Testis (tissue), 3 donors: Measurements from ENCODE around the gene NBEA. TPM values are rescaled to one million over a fixed set of nuclear protein-coding genes. Genes with fewer than 3 reads are reported as not detected.

Experiments
- DNase-seq: peaks from one replicate; pipeline ENCODE4 v3.0.0-alpha.2; 2019
- H3K27ac ChIP-seq, 2 donors: fragments of 200-600 bp; sonication (generic); one replicate each; pipeline ENCODE4 v1.5.1; 2019
- H3K27me3 ChIP-seq: fragments of 200-600 bp; sonication (generic); one replicate; pipeline ENCODE4 v1.5.1; 2019
- H3K36me3 ChIP-seq: fragments of 200-600 bp; sonication (generic); one replicate; pipeline ENCODE4 v1.5.1; 2017; ENCODE audit warnings: low read depth; ENCODE audit errors: missing control alignments
- H3K4me1 ChIP-seq: fragments of 200-600 bp; sonication (generic); one replicate; pipeline ENCODE4 v1.5.1; 2019
- H3K4me3 ChIP-seq, 2 donors: fragments of 200-600 bp; sonication (generic); one replicate each; pipeline ENCODE4 v1.5.1; 2017 to 2019
- H3K9me3 ChIP-seq: fragments of 200-600 bp; sonication (generic); one replicate; pipeline ENCODE4 v1.5.1; 2017
- POLR2A ChIP-seq: fragments of 450-650 bp; IDR thresholded peaks from one replicate; pipeline ENCODE4 v1.6.1; 2017; ENCODE audit warnings: antibody characterized with exemption, mild to moderate bottlenecking, moderate library complexity
- WGBS, 2 donors: methylation state at CpG; one replicate each; pipeline ENCODE4 v1.1.5; 2018; 5-methylcytosine and 5-hydroxymethylcytosine counted together
- intact Hi-C: fragments of 100-400 bp; cut with DNase I; formaldehyde crosslinking; loops from one replicate; pipeline ENCODE4 v1.15.1; 2023; ENCODE audit warnings: low total_unique reads
- polyA plus RNA-seq: library from polyadenylated mRNA; stranded (reverse); fragments of 350-450 nt; fragmentation: Illumina TruSeq; extraction: RNeasy Lipid Tissue Mini Kit (QIAGEN cat#74804); gene quantifications from one replicate; pipeline ENCODE4 v1.2.3, GENCODE V29; 2014; ENCODE audit warnings: low read depth, low replicate concordance; ENCODE audit not compliant: insufficient read depth
- total RNA-seq, 2 donors: library from RNA; depleted of rRNA; stranded (reverse); fragments of >200 nt; gene quantifications; one replicate each; pipeline ENCODE4 v1.2.3, GENCODE V29; 2016
- TF ChIP-seq, protein P1 (sequence below), 3 experiments: fragments of 450-650 bp in 2 of 3; fragments of 200-600 bp in 1 of 3; sonication (generic) in 1 of 3; IDR thresholded peaks; one replicate each; pipeline ENCODE4 v1.5.1; 2016 to 2019; ENCODE audit warnings: antibody characterized with exemption in 3 of 3, mild to moderate bottlenecking in 2 of 3, moderate library complexity in 1 of 3

Gene NBEA
- total and polyA plus RNA-seq, 3 donors from 2014 or later: 8.6 to 22.2 (median 18.3) TPM

DNA sequence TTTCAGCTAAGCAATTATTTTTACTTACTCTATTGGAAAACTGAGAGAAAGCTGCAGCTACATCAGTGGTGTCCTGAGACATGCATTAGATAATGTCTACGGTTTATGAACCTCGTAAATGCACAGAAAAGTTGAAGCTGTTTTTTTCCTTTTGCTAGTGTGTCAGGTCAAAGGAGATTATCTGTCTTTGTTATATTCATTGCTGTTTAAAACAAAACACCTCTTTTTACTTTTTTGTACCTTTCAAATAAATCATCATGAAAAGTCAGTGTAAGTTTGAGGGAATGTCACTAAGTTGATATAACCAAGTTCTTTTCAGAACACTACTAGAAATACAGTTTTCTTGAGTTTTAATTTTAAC lies 2.2 kb downstream of the NBEA start:
- Histone ChIP-seq H3K27me3 (no peaks in the 10 kb centered on the region), H3K4me1 (peaks cover 6% of the 10 kb centered on the region), H3K4me3 (no peak overlapping the region), H3K9me3 (no peaks in the 10 kb centered on the region), H3K27ac (no peak overlapping the region), H3K36me3 (no peaks in the 10 kb centered on the region)
- DNase-seq: no peak
- TF ChIP-seq, protein P1, sequence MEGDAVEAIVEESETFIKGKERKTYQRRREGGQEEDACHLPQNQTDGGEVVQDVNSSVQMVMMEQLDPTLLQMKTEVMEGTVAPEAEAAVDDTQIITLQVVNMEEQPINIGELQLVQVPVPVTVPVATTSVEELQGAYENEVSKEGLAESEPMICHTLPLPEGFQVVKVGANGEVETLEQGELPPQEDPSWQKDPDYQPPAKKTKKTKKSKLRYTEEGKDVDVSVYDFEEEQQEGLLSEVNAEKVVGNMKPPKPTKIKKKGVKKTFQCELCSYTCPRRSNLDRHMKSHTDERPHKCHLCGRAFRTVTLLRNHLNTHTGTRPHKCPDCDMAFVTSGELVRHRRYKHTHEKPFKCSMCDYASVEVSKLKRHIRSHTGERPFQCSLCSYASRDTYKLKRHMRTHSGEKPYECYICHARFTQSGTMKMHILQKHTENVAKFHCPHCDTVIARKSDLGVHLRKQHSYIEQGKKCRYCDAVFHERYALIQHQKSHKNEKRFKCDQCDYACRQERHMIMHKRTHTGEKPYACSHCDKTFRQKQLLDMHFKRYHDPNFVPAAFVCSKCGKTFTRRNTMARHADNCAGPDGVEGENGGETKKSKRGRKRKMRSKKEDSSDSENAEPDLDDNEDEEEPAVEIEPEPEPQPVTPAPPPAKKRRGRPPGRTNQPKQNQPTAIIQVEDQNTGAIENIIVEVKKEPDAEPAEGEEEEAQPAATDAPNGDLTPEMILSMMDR (IDR thresholded peaks at IDR 0.05): no peak
- TF ChIP-seq POLR2A: no peak
- 65 to 66% methylated on average over 2 of the region's 2 CpGs for WGBS, 2 donors
- intact Hi-C loops: no loop called here

DNA sequence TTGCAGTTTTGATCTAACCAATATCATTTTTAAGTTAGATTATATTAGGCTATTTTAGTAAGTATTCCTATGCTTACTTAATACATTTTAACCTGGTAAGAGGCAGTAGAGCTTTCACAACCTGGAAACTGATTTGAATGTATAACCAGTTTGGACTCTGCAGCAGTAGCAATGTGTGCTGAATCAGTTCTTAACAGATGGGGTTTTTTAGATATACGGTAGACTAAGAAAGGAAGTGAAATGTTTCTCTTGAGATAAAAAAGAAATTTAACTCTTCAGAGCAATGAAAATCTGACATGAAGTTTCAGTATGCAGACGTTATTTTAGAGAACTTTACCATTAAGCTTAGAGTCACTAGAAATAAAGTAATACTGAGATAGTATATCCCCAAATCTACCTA lies 2.7 kb downstream of the NBEA start:
- TF ChIP-seq, protein P1 (IDR thresholded peaks at IDR 0.05): no peak
- TF ChIP-seq POLR2A: no peak
- peaks cover 6% of the 10 kb centered on the region for H3K4me1 ChIP-seq
- H3K27me3 ChIP-seq: no peaks in the 10 kb centered on the region
- H3K27ac ChIP-seq: no peak overlapping the region
- no peak for DNase-seq
- no peaks in the 10 kb centered on the region for H3K9me3 ChIP-seq
- intact Hi-C loops: no loop called here
- no peaks in the 10 kb centered on the region for H3K36me3 ChIP-seq
- no peak overlapping the region for H3K4me3 ChIP-seq
- 20 to 27% methylated on average over 2 of the region's 2 CpGs for WGBS, 2 donors

DNA sequence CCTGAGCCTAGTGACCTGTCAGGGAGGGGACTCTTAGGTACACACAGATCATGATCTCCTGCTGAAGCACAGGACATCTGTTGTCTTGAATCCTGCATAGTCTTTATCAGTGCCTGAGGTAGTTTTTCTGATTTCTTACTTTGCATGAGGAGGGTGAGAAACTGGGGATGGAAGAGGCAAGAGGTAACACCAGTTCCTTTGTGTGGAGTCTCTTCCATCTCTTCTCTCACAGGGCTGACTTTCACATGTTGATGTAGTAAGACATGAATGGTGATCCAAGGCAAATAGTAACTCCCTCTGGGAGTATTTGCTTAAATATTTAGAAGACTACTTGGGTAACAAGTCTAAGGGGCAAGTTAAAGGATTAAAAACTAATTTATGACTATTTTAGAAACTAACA lies 9.5 kb downstream of the NBEA start:
- H3K4me3 ChIP-seq: no peak overlapping the region
- no peak overlapping the region for H3K27ac ChIP-seq
- H3K36me3 ChIP-seq: no peaks in the 10 kb centered on the region
- no peaks in the 10 kb centered on the region for H3K4me1 ChIP-seq
- no peak for TF ChIP-seq POLR2A
- TF ChIP-seq, protein P1 (IDR thresholded peaks at IDR 0.05): no peak
- H3K27me3 ChIP-seq: no peaks in the 10 kb centered on the region
- intact Hi-C loops: no loop called here
- no peaks in the 10 kb centered on the region for H3K9me3 ChIP-seq
- DNase-seq: no peak

DNA sequence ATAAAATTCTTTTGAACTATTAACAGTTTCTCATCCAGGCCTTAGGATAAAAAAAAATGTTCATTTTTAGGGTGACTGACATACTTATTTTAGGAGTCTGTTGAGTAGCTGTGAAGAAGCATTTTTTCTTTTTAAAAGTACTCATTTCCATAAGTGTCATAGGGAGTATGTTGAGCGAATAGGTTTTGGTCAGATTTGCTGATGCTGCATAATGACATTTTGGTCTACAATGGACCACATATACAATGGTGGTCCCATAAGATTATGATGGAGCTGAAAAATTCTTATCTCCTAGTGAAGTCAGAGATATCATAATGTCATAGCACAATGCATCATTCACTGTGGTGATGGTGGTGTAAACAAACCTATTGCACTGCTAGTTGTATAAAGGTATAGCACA lies 17.4 kb downstream of the NBEA start:
- Histone ChIP-seq H3K27ac (no peak overlapping the region), H3K9me3 (no peaks in the 10 kb centered on the region), H3K36me3 (no peaks in the 10 kb centered on the region), H3K27me3 (no peaks in the 10 kb centered on the region), H3K4me1 (no peaks in the 10 kb centered on the region), H3K4me3 (no peak overlapping the region)
- WGBS, 2 donors: 88 to 100% methylated on average over 1 of the region's 1 CpG
- no peak for TF ChIP-seq POLR2A
- TF ChIP-seq, protein P1 (IDR thresholded peaks at IDR 0.05): no peak
- DNase-seq: no peak
- intact Hi-C loops: no loop called here

DNA sequence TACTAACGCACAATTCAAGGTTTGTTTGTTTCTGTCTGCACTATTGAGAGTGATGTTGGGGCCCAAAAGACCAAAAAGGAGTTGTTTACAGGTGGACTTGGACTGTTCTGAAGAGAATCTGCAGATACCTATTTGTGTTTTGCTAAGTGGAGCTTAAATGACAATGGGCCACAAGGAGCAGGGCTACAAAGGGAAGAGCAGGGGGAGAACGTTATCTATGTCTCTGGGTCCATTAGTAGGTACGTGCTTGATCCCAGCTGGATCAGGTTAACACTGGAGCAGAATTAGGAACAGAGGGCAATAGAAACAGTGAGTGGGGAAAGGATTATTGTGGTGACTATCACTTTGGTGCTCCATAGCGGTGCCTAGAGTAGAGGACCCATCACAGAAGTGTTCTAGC lies 22.5 kb downstream of the NBEA start:
- H3K36me3 ChIP-seq: no peaks in the 10 kb centered on the region
- no peak overlapping the region for H3K4me3 ChIP-seq
- WGBS, 2 donors: 88 to 94% methylated on average over 4 of the region's 4 CpGs
- H3K9me3 ChIP-seq: no peaks in the 10 kb centered on the region
- H3K4me1 ChIP-seq: no peaks in the 10 kb centered on the region
- no peaks in the 10 kb centered on the region for H3K27me3 ChIP-seq
- intact Hi-C loops: no loop called here
- TF ChIP-seq, protein P1 (IDR thresholded peaks at IDR 0.05): no peak
- no peak for TF ChIP-seq POLR2A
- DNase-seq: no peak
- no peak overlapping the region for H3K27ac ChIP-seq
